ENCODE measurements around the gene CCM2L. TPM values are rescaled to one million over a fixed set of nuclear protein-coding genes. Genes with fewer than 3 reads are reported as not detected.

Gene CCM2L
- 8.3 and 10.6 TPM in 2 replicates for total RNA-seq (2014; rRNA removed; shearing (Covaris generic))

DNA sequence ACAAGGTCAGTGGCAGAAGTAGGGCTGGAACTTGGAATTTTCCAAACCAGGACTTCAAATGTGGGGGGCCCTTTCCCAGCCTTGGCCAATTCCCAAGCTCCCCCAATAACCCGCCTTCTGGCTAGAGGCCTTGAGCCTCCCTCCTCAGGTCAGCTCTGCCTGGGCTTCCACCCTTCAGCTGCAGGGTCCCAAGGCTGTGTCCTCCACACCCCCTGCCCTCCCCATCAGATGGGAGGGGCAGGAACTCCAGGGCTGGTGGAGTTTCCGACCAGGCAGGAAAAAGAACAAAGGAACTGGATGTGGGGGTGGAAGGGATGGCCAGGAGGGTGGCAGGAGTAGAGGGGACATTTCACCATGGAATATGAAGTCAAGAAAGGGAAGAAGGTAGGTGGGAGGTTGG, at the start of gene CCM2L:
CCM2L (plus strand) TSS at position 338 of the 400 bp plus-strand sequence; CDS start at position 355, 17 bp downstream.
- Histone ChIP-seq H3K36me3 (replicated peaks; ENCODE audit: control insufficient read depth, insufficient read depth, low read length) (no peaks in the 10 kb centered on the region), H3K4me3 (ENCODE audit: insufficient read depth, low read depth, low read length) (no peak within 1 kb of the TSS), H3K27me3 (ENCODE audit: control insufficient read depth, insufficient read depth, low read length) (no peaks in the 10 kb centered on the region)
- peak; percentile 50 for DNase-seq

DNA sequence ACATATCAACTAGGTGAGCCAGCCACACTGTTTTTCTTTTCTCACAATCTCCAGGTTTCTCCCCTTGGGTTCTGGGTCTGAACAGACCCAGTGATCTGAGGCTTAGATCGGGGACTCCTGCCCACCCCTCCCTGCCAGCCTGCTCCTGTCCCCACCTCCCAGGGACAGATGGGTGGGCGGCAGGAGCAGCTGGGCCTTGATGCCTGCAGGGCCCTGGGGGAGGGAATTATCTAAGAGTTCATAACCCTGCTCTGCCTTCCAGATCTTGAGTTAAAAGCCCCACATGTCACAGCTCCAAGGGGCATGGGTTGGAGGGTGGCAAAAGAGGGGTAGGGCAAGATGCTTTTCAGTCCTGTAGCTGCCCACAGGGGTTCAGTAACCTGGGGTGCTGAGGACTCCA, 47.5 kb upstream of the CCM2L start:
- DNase-seq = no peak
- Histone ChIP-seq H3K36me3 (replicated peaks; ENCODE audit: control insufficient read depth, insufficient read depth, low read length) (no peaks in the 10 kb centered on the region), H3K4me3 (ENCODE audit: insufficient read depth, low read depth, low read length) (no peak overlapping the region), H3K27me3 (ENCODE audit: control insufficient read depth, insufficient read depth, low read length) (peaks cover 14% of the 10 kb centered on the region)

DNA sequence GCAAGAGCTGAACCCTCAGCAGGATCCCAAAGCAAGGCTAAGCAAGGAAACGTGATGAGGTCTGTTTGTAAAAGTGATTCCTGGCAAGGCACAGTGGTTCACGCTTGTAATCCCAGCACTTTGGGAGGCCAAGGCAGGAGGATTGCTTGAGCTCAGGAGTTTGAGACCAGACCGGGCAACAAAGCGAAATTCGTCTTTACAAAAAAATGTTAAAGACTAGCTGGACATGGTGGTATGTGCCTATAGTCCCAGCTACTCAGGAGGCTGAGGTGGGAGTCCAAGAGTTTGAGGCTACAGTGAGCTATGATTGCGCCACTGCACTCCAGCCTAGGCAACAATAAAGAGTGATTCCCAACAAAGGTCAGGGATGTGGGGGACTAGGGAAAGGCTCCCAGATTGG, 46.3 kb upstream of the CCM2L start:
- no peak for DNase-seq
- Histone ChIP-seq H3K36me3 (replicated peaks; ENCODE audit: control insufficient read depth, insufficient read depth, low read length) (no peaks in the 10 kb centered on the region), H3K27me3 (ENCODE audit: control insufficient read depth, insufficient read depth, low read length) (peaks cover 17% of the 10 kb centered on the region)

DNA sequence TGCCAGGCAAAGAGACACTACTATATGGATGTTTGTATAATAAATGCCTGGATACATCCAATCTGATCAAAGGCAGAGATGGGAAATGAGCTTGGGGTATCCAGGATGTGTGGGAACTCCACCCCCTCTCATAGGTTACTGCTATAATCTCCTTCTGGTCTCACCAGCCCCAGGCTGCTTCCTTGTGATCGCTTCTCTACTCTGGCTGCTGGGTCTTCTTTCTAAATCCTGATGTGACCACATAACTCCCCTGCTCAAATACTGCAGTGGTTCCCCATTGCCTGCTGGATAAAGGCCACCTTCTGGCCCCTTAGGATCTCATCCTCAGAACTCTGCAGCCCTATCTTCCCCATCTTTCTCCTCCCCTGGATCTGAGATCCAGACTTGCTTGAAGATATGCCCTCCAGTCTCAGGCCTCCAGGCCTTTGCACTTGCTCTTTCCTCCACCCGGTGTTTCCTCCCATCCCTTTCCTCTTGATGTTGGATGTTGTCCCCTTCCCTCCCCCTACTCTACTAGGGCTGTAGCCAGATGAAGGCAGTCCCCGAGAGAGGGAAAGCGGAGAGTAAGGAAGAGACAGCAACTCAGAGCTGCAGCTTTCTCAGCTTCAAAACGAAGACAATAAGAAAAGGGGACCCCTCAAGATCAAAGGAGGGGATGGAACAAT, 43.1 kb upstream of the CCM2L start:
- peak overlapping the region; percentile 54 for H3K4me3 ChIP-seq (ENCODE audit: insufficient read depth, low read depth, low read length)
- peaks cover 32% of the 10 kb centered on the region for H3K27me3 ChIP-seq (ENCODE audit: control insufficient read depth, insufficient read depth, low read length)
- peak; percentile 72 for DNase-seq
- H3K36me3 ChIP-seq (replicated peaks; ENCODE audit: control insufficient read depth, insufficient read depth, low read length) = no peaks in the 10 kb centered on the region

More for the DNA sequence above, 46.3 kb upstream of the CCM2L start:
- H3K4me3 ChIP-seq (ENCODE audit: insufficient read depth, low read depth, low read length) = no peak overlapping the region

DNA sequence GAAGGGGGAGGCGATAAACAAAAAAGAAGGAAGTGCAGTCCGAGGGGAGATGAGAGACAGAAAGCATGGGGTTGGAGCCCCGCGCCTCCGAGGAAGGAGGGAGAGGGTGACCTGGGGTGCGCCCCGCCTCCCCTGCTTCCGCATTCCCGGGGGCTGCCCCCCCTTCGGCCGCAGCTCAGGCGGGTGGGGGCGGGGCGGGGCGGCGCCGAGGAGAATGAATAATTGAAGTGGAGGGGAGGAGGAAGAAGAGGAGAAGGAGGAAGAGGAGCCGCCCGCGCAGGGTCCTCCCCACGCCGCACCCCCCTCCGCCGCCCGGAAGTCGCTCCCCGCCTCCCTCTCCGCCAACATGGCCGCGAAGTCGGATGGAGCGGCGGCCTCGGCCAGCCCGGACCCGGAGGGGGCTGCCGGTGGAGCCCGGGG, 42.4 kb upstream of the CCM2L start, which contains the start of gene XKR7:
XKR7 (plus strand) TSS at position 322 of the 420 bp plus-strand sequence; CDS start at position 347, 25 bp downstream.
- H3K4me3 ChIP-seq (ENCODE audit: insufficient read depth, low read depth, low read length) = peak within 1 kb of the TSS; percentile 54
- H3K36me3 ChIP-seq (replicated peaks; ENCODE audit: control insufficient read depth, insufficient read depth, low read length) = no peaks in the 10 kb centered on the region
- peaks cover 32% of the 10 kb centered on the region for H3K27me3 ChIP-seq (ENCODE audit: control insufficient read depth, insufficient read depth, low read length)
- DNase-seq = peak; percentile 96

DNA sequence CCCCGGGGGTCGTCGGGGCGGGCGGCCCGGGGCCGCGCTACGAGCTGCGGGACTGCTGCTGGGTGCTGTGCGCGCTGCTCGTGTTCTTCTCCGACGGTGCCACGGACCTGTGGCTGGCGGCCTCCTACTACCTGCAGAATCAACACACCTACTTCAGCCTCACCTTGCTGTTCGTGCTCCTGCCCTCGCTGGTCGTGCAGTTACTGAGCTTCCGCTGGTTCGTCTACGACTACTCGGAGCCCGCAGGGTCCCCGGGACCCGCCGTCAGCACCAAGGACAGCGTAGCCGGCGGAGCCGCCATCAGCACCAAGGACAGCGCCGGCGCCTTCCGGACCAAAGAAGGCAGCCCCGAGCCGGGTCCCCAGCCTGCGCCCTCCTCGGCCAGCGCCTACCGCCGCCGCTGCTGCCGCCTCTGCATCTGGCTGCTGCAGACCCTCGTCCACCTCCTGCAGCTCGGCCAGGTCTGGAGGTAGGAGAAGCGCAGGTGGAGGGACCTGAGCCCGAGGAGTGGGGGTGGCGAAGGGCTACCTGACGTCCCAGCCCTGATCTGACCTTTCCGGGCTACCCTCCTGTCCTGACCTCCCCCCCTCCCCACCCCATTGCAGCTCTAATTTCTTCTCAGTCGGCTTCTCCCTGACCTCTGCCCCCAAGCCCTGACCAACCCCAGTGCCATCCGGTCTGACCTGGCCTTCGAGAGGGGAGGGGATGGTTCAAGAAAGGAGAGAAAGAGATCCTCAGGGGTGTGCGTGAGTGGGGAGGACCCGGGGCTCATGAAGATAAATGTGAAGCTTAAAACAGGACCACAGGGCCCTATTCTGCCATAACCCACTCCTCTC, 41.7 kb upstream of the CCM2L start:
- peak; percentile 99 for DNase-seq
- Histone ChIP-seq H3K4me3 (ENCODE audit: insufficient read depth, low read depth, low read length) (peak overlapping the region; percentile 54), H3K27me3 (ENCODE audit: control insufficient read depth, insufficient read depth, low read length) (peaks cover 32% of the 10 kb centered on the region), H3K36me3 (replicated peaks; ENCODE audit: control insufficient read depth, insufficient read depth, low read length) (no peaks in the 10 kb centered on the region)

DNA sequence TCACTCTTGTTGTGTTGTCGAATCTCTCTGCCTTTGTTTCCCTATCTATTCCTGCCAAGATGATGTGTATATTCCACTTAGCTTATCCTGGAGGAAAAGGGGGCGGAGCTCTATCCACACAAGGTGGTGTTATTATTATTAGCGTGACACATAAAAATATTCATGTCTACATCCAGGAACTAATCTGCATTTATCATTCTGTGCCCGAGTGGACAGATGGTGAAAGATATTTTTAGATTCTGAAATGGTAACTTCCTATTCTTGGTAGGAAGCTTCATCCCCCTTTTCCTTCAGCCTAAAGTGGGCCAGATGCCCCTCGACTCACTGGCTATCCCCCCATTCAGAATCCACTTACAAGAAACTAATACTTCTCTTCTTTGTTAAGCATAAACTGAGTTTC, 40.2 kb upstream of the CCM2L start:
- Histone ChIP-seq H3K27me3 (ENCODE audit: control insufficient read depth, insufficient read depth, low read length) (peaks cover 28% of the 10 kb centered on the region), H3K4me3 (ENCODE audit: insufficient read depth, low read depth, low read length) (no peak overlapping the region), H3K36me3 (replicated peaks; ENCODE audit: control insufficient read depth, insufficient read depth, low read length) (no peaks in the 10 kb centered on the region)
- DNase-seq = no peak

DNA sequence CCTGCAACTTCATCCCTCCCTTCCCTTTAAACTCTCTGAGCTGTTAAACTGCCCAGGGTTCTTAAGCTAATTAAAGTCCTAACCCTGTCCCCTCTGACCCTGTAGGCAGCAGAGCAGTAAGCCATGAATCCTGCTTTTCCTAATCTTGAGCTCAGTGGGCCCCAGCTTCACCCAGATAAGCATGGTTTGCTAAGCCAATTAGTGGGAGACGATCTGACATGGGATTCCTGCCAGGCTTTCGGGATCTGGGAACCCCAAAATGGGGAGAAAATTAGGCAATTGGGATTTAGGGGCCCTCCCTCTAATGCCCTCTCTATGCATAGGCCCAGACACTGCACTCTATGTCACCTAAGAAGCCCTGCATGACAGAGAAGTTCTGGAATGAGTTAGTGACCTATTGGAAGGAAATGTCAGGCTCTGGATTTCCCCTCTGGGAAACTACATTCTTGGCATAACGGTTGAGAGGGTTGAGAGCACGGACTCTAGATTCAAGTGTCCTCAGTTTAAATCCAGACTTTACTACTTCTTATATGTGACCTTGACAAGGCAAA, 37.7 kb upstream of the CCM2L start:
- Histone ChIP-seq H3K27me3 (ENCODE audit: control insufficient read depth, insufficient read depth, low read length) (peaks cover 18% of the 10 kb centered on the region), H3K4me3 (ENCODE audit: insufficient read depth, low read depth, low read length) (no peak overlapping the region), H3K36me3 (replicated peaks; ENCODE audit: control insufficient read depth, insufficient read depth, low read length) (no peaks in the 10 kb centered on the region)
- no peak for DNase-seq

DNA sequence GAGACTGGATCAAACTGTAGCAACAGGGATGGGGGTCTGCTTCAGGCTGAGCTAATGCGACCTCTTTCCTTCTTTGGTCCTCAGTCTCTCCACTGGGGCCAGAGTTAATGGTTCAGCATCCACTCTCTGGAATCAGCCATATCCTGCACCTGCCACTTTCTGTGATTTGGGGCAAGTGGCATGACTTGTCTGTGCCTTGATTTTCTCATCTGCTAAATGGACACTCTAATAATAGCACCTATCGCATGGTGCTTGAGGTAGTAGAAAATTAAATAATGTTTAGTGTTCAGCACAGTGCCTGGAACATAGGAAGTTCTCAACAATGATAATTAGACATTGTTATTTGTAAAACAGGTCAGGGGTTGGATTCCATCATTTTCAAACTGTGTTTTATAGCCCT, 35.9 kb upstream of the CCM2L start:
- no peak overlapping the region for H3K4me3 ChIP-seq (ENCODE audit: insufficient read depth, low read depth, low read length)
- no peaks in the 10 kb centered on the region for H3K36me3 ChIP-seq (replicated peaks; ENCODE audit: control insufficient read depth, insufficient read depth, low read length)
- DNase-seq = no peak
- H3K27me3 ChIP-seq (ENCODE audit: control insufficient read depth, insufficient read depth, low read length) = peaks cover 11% of the 10 kb centered on the region

DNA sequence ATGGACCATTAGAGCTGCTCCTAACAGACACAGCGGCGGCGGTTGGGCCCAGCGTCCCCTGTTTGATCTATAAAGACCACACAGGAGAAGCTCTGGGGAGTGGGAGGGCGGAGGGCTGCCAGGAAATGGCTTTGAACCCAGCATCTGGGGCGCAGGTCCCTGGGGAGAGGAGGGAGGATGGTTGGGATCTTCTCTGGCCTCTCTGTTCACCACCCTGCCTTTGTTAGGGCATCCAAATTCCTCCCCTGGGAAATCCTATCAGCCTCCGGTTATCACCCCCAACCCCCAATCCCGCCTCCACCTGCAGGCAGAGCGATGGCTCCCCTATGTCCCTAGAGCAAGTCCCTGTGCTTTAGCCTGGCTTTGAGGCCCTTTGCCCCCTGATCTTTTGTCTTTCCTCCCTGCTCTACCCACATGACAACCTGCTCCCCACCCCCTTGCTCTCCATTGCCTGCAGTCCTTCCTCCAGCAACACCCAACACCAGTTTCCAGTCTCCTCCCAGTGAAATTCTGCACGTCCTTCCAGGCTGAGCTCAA, 35.2 kb upstream of the CCM2L start:
- Histone ChIP-seq H3K4me3 (ENCODE audit: insufficient read depth, low read depth, low read length) (no peak overlapping the region), H3K27me3 (ENCODE audit: control insufficient read depth, insufficient read depth, low read length) (peaks cover 6% of the 10 kb centered on the region; the same call in 1 of the 2 replicates), H3K36me3 (replicated peaks; ENCODE audit: control insufficient read depth, insufficient read depth, low read length) (no peaks in the 10 kb centered on the region)
- DNase-seq = peak; percentile 88

DNA sequence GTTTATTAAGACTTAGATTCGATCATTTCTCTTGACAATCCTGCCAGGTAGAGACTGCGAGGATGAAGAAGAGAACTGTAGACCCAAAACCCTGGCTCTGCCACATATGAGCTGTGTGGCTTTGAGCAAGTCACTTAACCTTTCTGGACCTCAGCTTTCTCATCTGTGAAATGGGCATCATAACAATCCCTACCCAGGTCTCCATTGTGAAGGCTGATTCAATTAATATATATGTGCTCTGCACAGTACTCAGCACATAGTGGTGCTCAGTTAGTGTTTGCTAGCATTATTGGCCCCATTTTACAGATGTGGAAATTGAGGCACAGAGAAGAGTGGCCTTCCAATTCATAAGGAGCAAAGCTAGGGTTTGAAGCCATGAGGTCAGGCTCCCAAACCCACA, 34.4 kb upstream of the CCM2L start:
- Histone ChIP-seq H3K4me3 (ENCODE audit: insufficient read depth, low read depth, low read length) (no peak overlapping the region), H3K27me3 (ENCODE audit: control insufficient read depth, insufficient read depth, low read length) (peaks cover 3% of the 10 kb centered on the region; the same call in 1 of the 2 replicates), H3K36me3 (replicated peaks; ENCODE audit: control insufficient read depth, insufficient read depth, low read length) (no peaks in the 10 kb centered on the region)
- DNase-seq = no peak

DNA sequence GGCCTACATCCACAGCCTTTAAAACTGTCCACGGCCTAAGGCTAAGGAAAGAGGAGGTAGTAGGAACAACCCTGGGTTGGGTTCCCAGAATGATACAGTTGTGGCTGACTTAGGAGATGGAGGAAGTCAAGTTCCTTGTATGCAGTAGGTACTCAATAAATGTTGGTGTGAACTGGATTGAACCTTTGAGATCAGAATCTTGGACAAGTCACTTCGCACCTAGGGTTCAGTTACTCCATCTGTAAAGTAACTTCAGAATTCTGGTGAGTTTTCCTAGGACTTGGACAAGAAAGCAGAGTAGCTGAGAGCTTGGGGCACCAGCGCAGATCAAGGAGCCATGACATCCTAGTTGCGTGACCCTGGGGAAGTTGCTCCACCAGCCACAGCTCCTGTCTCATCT, 33.2 kb upstream of the CCM2L start:
- no peak for DNase-seq
- no peaks in the 10 kb centered on the region for H3K36me3 ChIP-seq (replicated peaks; ENCODE audit: control insufficient read depth, insufficient read depth, low read length)

DNA sequence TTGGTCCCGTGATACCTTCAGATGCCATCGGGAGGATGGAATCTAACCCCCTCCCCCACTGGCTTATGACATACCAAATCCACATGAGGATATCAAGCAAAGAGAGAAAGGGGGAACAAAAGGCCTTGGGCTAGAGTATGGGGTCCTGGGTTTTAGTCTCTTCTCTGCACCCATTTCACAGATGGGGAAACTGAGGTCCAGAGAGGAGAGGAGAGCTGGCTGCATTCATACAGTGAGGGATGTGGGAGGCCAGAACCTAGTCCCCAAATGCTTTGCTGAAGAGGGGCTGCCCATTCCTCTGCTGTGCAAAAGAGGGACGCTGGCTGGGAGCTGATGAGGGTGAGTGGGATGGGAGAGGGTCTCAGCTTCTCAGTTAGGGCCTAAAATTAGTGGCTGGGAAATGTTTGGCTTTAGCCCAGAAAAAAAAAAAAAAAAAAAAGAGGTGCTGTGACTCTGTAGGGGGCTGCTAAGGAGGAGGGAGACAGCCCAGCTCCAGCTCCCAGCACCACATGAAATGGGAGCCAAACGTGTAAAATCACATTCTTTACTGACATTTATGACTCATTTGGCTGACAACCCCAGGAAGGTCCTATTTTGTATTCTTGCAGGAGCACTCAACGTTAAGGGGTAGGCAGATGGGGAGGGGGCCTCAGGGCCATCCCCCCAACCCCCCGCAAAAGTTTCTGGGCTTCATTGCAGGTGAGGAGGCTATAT, 30.4 kb upstream of the CCM2L start:
- Histone ChIP-seq H3K27me3 (ENCODE audit: control insufficient read depth, insufficient read depth, low read length) (no peaks in the 10 kb centered on the region), H3K4me3 (ENCODE audit: insufficient read depth, low read depth, low read length) (no peak overlapping the region), H3K36me3 (replicated peaks; ENCODE audit: control insufficient read depth, insufficient read depth, low read length) (no peaks in the 10 kb centered on the region)
- no peak for DNase-seq

More for the DNA sequence above, 33.2 kb upstream of the CCM2L start:
- Histone ChIP-seq H3K27me3 (ENCODE audit: control insufficient read depth, insufficient read depth, low read length) (no peaks in the 10 kb centered on the region), H3K4me3 (ENCODE audit: insufficient read depth, low read depth, low read length) (no peak overlapping the region)

DNA sequence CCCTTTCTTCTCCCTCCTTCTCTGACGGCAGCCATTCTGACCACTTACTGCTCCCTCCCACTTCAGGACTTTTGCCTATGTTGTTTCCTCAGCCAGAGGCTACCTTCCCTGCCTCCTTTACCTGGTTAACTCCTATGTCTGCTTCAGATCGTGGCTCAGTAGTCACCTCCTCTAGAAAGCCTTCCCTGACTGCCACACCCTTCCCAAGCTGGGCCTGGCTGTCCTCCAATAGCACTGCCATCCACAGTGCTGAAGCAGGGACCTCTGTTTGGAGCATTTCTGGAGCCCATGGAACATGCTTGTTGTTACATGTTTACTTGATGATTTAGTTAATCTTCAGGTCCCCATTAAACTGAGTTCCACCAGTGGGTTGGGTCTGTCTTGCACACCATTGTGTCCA, 28.5 kb upstream of the CCM2L start:
- no peak for DNase-seq
- Histone ChIP-seq H3K4me3 (ENCODE audit: insufficient read depth, low read depth, low read length) (no peak overlapping the region), H3K27me3 (ENCODE audit: control insufficient read depth, insufficient read depth, low read length) (no peaks in the 10 kb centered on the region), H3K36me3 (replicated peaks; ENCODE audit: control insufficient read depth, insufficient read depth, low read length) (no peaks in the 10 kb centered on the region)

Data from H7 (cell line).